ENCODE results near the gene CCSER2.

The CCSER2 gene

GRCh38 chr10:84339025-84339424 lies 10.6 kb downstream of the CCSER2 start:
- no peak for ATAC-seq
- TF ChIP-seq ZNF70 (CRISPR knock-in tag; IDR thresholded peaks at IDR 0.05) (no peak), ZFP3 (CRISPR knock-in tag; IDR thresholded peaks at IDR 0.05) (no peak), CSDC2 (CRISPR knock-in tag; IDR thresholded peaks at IDR 0.05) (no peak)

DNA sequence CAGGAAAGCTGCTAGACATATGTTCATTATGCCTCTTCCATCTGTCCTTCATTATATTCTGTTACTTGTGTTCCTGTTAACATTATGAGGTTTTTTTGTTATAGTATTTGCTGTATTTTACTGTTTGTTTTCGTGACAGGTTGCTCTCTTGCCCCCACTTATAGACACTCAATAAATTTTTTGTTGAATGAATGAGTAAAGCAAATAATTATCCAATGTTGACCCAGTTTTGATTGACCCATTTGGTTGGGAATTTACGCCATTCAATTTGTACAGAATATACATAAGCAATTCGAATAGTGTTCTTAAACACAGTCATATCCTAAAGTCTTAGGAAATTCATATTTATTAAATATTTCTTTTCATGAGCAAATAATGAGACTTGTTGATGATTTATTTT lies 11.8 kb downstream of the CCSER2 start:
- no peak for ATAC-seq
- no peak for TF ChIP-seq CSDC2 (CRISPR knock-in tag; IDR thresholded peaks at IDR 0.05)
- TF ChIP-seq BACH2 (CRISPR knock-in tag; IDR thresholded peaks at IDR 0.05; ENCODE audit: borderline replicate concordance) = no peak
- TF ChIP-seq ZFP30 (CRISPR knock-in tag; IDR thresholded peaks at IDR 0.05) = no peak
- no peak for TF ChIP-seq ISL1 (CRISPR knock-in tag; IDR thresholded peaks at IDR 0.05)
- TF ChIP-seq ZNF565 (CRISPR knock-in tag; conservative IDR thresholded peaks at IDR 0.05; ENCODE audit: low read depth) = no peak
- TF ChIP-seq ZNF8 (CRISPR knock-in tag; IDR thresholded peaks at IDR 0.05) = no peak
- no peak for TF ChIP-seq RARB (CRISPR knock-in tag; IDR thresholded peaks at IDR 0.05)
- no peak for TF ChIP-seq SNAI2 (CRISPR knock-in tag; IDR thresholded peaks at IDR 0.05)
- TF ChIP-seq, protein P1, sequence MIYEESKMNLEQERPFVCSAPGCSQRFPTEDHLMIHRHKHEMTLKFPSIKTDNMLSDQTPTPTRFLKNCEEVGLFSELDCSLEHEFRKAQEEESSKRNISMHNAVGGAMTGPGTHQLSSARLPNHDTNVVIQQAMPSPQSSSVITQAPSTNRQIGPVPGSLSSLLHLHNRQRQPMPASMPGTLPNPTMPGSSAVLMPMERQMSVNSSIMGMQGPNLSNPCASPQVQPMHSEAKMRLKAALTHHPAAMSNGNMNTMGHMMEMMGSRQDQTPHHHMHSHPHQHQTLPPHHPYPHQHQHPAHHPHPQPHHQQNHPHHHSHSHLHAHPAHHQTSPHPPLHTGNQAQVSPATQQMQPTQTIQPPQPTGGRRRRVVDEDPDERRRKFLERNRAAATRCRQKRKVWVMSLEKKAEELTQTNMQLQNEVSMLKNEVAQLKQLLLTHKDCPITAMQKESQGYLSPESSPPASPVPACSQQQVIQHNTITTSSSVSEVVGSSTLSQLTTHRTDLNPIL (CRISPR knock-in tag; IDR thresholded peaks at IDR 0.05; ENCODE audit: low read depth) = no peak
- TF ChIP-seq TOX (CRISPR knock-in tag; IDR thresholded peaks at IDR 0.05; ENCODE audit: borderline replicate concordance) = no peak
- TF ChIP-seq GLIS3 (CRISPR knock-in tag; IDR thresholded peaks at IDR 0.05) = no peak
- no peak for TF ChIP-seq PPARA (CRISPR knock-in tag; IDR thresholded peaks at IDR 0.05; ENCODE audit: borderline replicate concordance)
- TF ChIP-seq, protein P2, sequence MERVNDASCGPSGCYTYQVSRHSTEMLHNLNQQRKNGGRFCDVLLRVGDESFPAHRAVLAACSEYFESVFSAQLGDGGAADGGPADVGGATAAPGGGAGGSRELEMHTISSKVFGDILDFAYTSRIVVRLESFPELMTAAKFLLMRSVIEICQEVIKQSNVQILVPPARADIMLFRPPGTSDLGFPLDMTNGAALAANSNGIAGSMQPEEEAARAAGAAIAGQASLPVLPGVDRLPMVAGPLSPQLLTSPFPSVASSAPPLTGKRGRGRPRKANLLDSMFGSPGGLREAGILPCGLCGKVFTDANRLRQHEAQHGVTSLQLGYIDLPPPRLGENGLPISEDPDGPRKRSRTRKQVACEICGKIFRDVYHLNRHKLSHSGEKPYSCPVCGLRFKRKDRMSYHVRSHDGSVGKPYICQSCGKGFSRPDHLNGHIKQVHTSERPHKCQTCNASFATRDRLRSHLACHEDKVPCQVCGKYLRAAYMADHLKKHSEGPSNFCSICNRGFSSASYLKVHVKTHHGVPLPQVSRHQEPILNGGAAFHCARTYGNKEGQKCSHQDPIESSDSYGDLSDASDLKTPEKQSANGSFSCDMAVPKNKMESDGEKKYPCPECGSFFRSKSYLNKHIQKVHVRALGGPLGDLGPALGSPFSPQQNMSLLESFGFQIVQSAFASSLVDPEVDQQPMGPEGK (CRISPR knock-in tag; IDR thresholded peaks at IDR 0.05; ENCODE audit: borderline replicate concordance) = no peak

- no peak for ATAC-seq
- TF ChIP-seq TOX (CRISPR knock-in tag; IDR thresholded peaks at IDR 0.05; ENCODE audit: borderline replicate concordance) (no peak), ZNF565 (CRISPR knock-in tag; conservative IDR thresholded peaks at IDR 0.05; ENCODE audit: low read depth) (no peak), TSHZ2 (CRISPR knock-in tag; IDR thresholded peaks at IDR 0.05) (no peak), ZNF8 (CRISPR knock-in tag; IDR thresholded peaks at IDR 0.05) (no peak), POU6F1 (CRISPR knock-in tag; IDR thresholded peaks at IDR 0.05; ENCODE audit: borderline replicate concordance, low read depth) (no peak), ZNF70 (CRISPR knock-in tag; IDR thresholded peaks at IDR 0.05) (no peak)
- TF ChIP-seq, protein P2 (CRISPR knock-in tag; IDR thresholded peaks at IDR 0.05; ENCODE audit: borderline replicate concordance) = no peak
- TF ChIP-seq, protein P1 (CRISPR knock-in tag; IDR thresholded peaks at IDR 0.05; ENCODE audit: low read depth) = no peak
Measured at GRCh38 chr10:84340632-84341537, 12.5 kb downstream of the CCSER2 start.

Data from SK-N-SH treated with all-trans-retinoic acid at 6 μM for 48 hours (cell line).